WTC11 (cell line): ENCODE results near the gene ZNF565.

Experiments used
- CTCF ChIP-seq: fragments of 200-600 bp; IDR thresholded peaks from 2 replicates; pipeline ENCODE4 v1.8.0; 2022; ENCODE audit warnings: antibody characterized with exemption
- E2F5 ChIP-seq: sonication (generic); formaldehyde crosslinking; IDR thresholded peaks from 2 replicates; pipeline ENCODE4 v1.8.1; 2022; ENCODE audit warnings: mild to moderate bottlenecking, moderate library complexity, missing genetic modification reagents
- ESRRA ChIP-seq: sonication (generic); formaldehyde crosslinking; IDR thresholded peaks from 2 replicates; pipeline ENCODE4 v1.8.1; 2022; ENCODE audit warnings: mild to moderate bottlenecking, missing genetic modification reagents, borderline replicate concordance
- FOXP4 ChIP-seq: sonication (generic); formaldehyde crosslinking; IDR thresholded peaks from 2 replicates; pipeline ENCODE4 v1.8.0; 2022; ENCODE audit warnings: mild to moderate bottlenecking, missing genetic modification reagents
- IRF2 ChIP-seq: sonication (generic); formaldehyde crosslinking; IDR thresholded peaks from 2 replicates; pipeline ENCODE4 v1.8.0; 2022; ENCODE audit warnings: low read depth, missing genetic modification reagents, borderline replicate concordance
- KAT7 ChIP-seq: sonication (generic); formaldehyde crosslinking; IDR thresholded peaks from 2 replicates; pipeline ENCODE4 v1.8.1; 2023; ENCODE audit warnings: missing genetic modification reagents, mild to moderate bottlenecking, borderline replicate concordance
- MAX ChIP-seq: sonication (generic); formaldehyde crosslinking; IDR thresholded peaks from 2 replicates; pipeline ENCODE4 v1.8.0; 2022; ENCODE audit warnings: mild to moderate bottlenecking, missing genetic modification reagents
- NFE2L1 ChIP-seq: sonication (generic); formaldehyde crosslinking; IDR thresholded peaks from 2 replicates; pipeline ENCODE4 v1.8.1; 2023; ENCODE audit warnings: missing genetic modification reagents
- OVOL2 ChIP-seq: fragments of 250-450 bp; sonication (Bioruptor Pico); IDR thresholded peaks from 2 replicates; pipeline ENCODE4 v1.9.0; 2021; ENCODE audit warnings: mild to moderate bottlenecking, borderline replicate concordance
- ZNF281 ChIP-seq: sonication (generic); formaldehyde crosslinking; IDR thresholded peaks from 2 replicates; pipeline ENCODE4 v1.8.0; 2023; ENCODE audit warnings: mild to moderate bottlenecking, missing genetic modification reagents

- TF ChIP-seq E2F5 (no peak), NFE2L1 (CRISPR knock-in tag) (no peak), CTCF (no peak), MAX (no peak), ZNF281 (CRISPR knock-in tag) (no peak), FOXP4 (CRISPR knock-in tag) (no peak), OVOL2 (no peak), KAT7 (CRISPR knock-in tag) (no peak), ESRRA (no peak), IRF2 (CRISPR knock-in tag) (no peak)
These were observed 7.0 kb upstream of the ZNF565 start for GRCh38 chr19:36221474-36221873.
